Karpas-422 (cell line): ENCODE results near the gene PPFIA1. TPM values are rescaled to one million over a fixed set of nuclear protein-coding genes. Genes with fewer than 3 reads are reported as not detected.
"Not testable (repeated sequence)": the region's sequence is repeated elsewhere in the genome, so short reads cannot be mapped to it uniquely, and the experiment has no call there.

Source experiments
- DNase-seq: peaks from one replicate; pipeline ENCODE4 v3.0.0-alpha.2; 2015
- H2AFZ ChIP-seq: fragments of 200-600 bp; sonication (generic); 2 replicates; pipeline ENCODE4 v1.6.1; 2014; ENCODE audit warnings: antibody characterized with exemption, low read length, mixed read lengths
- H3K27ac ChIP-seq: fragments of 200-600 bp; sonication (generic); 2 replicates; pipeline ENCODE4 v1.5.1; 2014; ENCODE audit warnings: mild to moderate bottlenecking, low read length, moderate library complexity
- H3K27me3 ChIP-seq: fragments of 200-600 bp; sonication (generic); 2 replicates; pipeline ENCODE4 v1.6.1; 2014; ENCODE audit warnings: low read length, mixed read lengths
- H3K36me3 ChIP-seq: fragments of 200-600 bp; sonication (generic); 2 replicates; pipeline ENCODE4 v1.6.1; 2014; ENCODE audit warnings: low read length, mixed read lengths; ENCODE audit not compliant: insufficient read depth
- H3K4me1 ChIP-seq: fragments of 200-600 bp; sonication (generic); 2 replicates; pipeline ENCODE4 v1.6.1; 2014; ENCODE audit warnings: mild to moderate bottlenecking, low read length, mixed read lengths
- H3K4me2 ChIP-seq: fragments of 200-600 bp; sonication (generic); 2 replicates; pipeline ENCODE4 v1.6.1; 2014; ENCODE audit warnings: low read length, low read depth, mild to moderate bottlenecking; ENCODE audit not compliant: poor library complexity, severe bottlenecking
- H3K4me3 ChIP-seq: fragments of 200-600 bp; sonication (generic); 2 replicates; pipeline ENCODE4 v1.5.1; 2014; ENCODE audit warnings: mild to moderate bottlenecking, antibody characterized with exemption, low read length, mixed read lengths
- H3K79me2 ChIP-seq: fragments of 200-600 bp; sonication (generic); 2 replicates; pipeline ENCODE4 v1.6.1; 2014; ENCODE audit warnings: mild to moderate bottlenecking, low read length, mixed read lengths
- H3K9ac ChIP-seq: fragments of 200-600 bp; sonication (generic); 2 replicates; pipeline ENCODE4 v1.6.0; 2014; ENCODE audit warnings: low read length
- H3K9me2 ChIP-seq: fragments of 200-600 bp; sonication (generic), shearing (Covaris generic); replicated peaks from 2 replicates; pipeline ENCODE4 v1.6.0; 2014; ENCODE audit warnings: mild to moderate bottlenecking, low read length, moderate library complexity; ENCODE audit not compliant: insufficient read depth
- H3K9me3 ChIP-seq: fragments of 300-700, 200-600 bp; sonication (generic); 2 replicates; pipeline ENCODE4 v1.6.1; 2014; ENCODE audit warnings: low read length, mixed read lengths
- H4K20me1 ChIP-seq: fragments of 200-600 bp; sonication (generic); 2 replicates; pipeline ENCODE4 v1.6.1; 2014; ENCODE audit warnings: mild to moderate bottlenecking, antibody characterized with exemption, low read length, low read depth; ENCODE audit not compliant: insufficient read depth
- total RNA-seq: library from RNA; depleted of rRNA; stranded (reverse); fragments of >200 nt; shearing (Covaris generic); gene quantifications from 2 replicates; pipeline ENCODE4 v1.2.3, GENCODE V29; 2014; ENCODE audit warnings: low replicate concordance

PPFIA1 gene
- total RNA-seq, 1 experiment from 2014 or later = 24.6 TPM

GRCh38 chr11:70292863-70293262 is 22.4 kb downstream of the PPFIA1 start:
- peaks cover 72% of the 10 kb centered on the region for H3K79me2 ChIP-seq
- H3K27me3 ChIP-seq = no peaks in the 10 kb centered on the region
- no peaks in the 10 kb centered on the region for H3K9me2 ChIP-seq
- H3K9me3 ChIP-seq = no peaks in the 10 kb centered on the region
- no peak overlapping the region for H2AFZ ChIP-seq
- no peak overlapping the region for H3K27ac ChIP-seq
- peaks cover 28% of the 10 kb centered on the region for H3K36me3 ChIP-seq
- H3K4me3 ChIP-seq = no peak overlapping the region
- no peak overlapping the region for H3K4me2 ChIP-seq
- no peaks in the 10 kb centered on the region for H3K4me1 ChIP-seq
- no peaks in the 10 kb centered on the region; the same call in 1 of the 2 replicates for H4K20me1 ChIP-seq
- H3K9ac ChIP-seq = no peak overlapping the region
- no peak for DNase-seq

- H3K27me3 ChIP-seq, H3K9me3 ChIP-seq, DNase-seq, H3K27ac ChIP-seq, H3K4me2 ChIP-seq, H3K9ac ChIP-seq, H3K4me1 ChIP-seq, H3K9me2 ChIP-seq, H3K4me3 ChIP-seq, H2AFZ ChIP-seq: not testable (repeated sequence)
- Histone ChIP-seq H4K20me1 (peaks cover 11% of the 10 kb centered on the region; the same call in 1 of the 2 replicates), H3K36me3 (peaks cover 27% of the 10 kb centered on the region), H3K79me2 (peaks cover 72% of the 10 kb centered on the region)
Observed at GRCh38 chr11:70295166-70295565, 24.7 kb downstream of the PPFIA1 start.

- no peaks in the 10 kb centered on the region for H3K9me3 ChIP-seq
- DNase-seq = no peak
- peaks cover 12% of the 10 kb centered on the region for H4K20me1 ChIP-seq
- H3K79me2 ChIP-seq = peaks cover 69% of the 10 kb centered on the region
- H3K4me2 ChIP-seq = no peak overlapping the region
- H3K36me3 ChIP-seq = peaks cover 24% of the 10 kb centered on the region
- no peak overlapping the region for H3K27ac ChIP-seq
- no peaks in the 10 kb centered on the region for H3K4me1 ChIP-seq
- no peak overlapping the region for H3K4me3 ChIP-seq
- no peaks in the 10 kb centered on the region for H3K27me3 ChIP-seq
- H3K9me2 ChIP-seq = no peaks in the 10 kb centered on the region
- no peak overlapping the region for H2AFZ ChIP-seq
- H3K9ac ChIP-seq = no peak overlapping the region
Observed at GRCh38 chr11:70296681-70297080, 26.2 kb downstream of the PPFIA1 start.

GRCh38 chr11:70297341-70297740 is 26.9 kb downstream of the PPFIA1 start:
- Histone ChIP-seq H3K4me3 (no peak overlapping the region), H3K4me1 (no peaks in the 10 kb centered on the region), H3K79me2 (peaks cover 71% of the 10 kb centered on the region), H3K9ac (no peak overlapping the region), H3K36me3 (peaks cover 20% of the 10 kb centered on the region), H4K20me1 (peaks cover 15% of the 10 kb centered on the region), H2AFZ (no peak overlapping the region), H3K9me3 (no peaks in the 10 kb centered on the region), H3K27ac (no peak overlapping the region), H3K9me2 (no peaks in the 10 kb centered on the region), H3K4me2 (no peak overlapping the region), H3K27me3 (no peaks in the 10 kb centered on the region)
- DNase-seq = no peak

- no peak overlapping the region for H3K9ac ChIP-seq
- H3K79me2 ChIP-seq = peaks cover 71% of the 10 kb centered on the region
Observed at GRCh38 chr11:70298243-70298915, 27.9 kb downstream of the PPFIA1 start.

GRCh38 chr11:70299636-70300035 is 29.1 kb downstream of the PPFIA1 start:
- Histone ChIP-seq H4K20me1 (peaks cover 20% of the 10 kb centered on the region), H3K4me2 (no peak overlapping the region), H3K27ac (no peak overlapping the region), H3K9ac (no peak overlapping the region), H3K9me2 (no peaks in the 10 kb centered on the region), H3K36me3 (0 out of 2 replicates have a peak, but pooled peaks cover 4% of the 10 kb centered on the region), H3K4me3 (no peak overlapping the region), H3K9me3 (no peaks in the 10 kb centered on the region), H3K4me1 (no peaks in the 10 kb centered on the region), H3K79me2 (peaks cover 72% of the 10 kb centered on the region), H3K27me3 (no peaks in the 10 kb centered on the region), H2AFZ (no peak overlapping the region)
- DNase-seq = no peak

More at GRCh38 chr11:70298243-70298915, 27.9 kb downstream of the PPFIA1 start:
- Histone ChIP-seq H3K4me3 (no peak overlapping the region), H3K9me2 (no peaks in the 10 kb centered on the region), H3K4me2 (no peak overlapping the region), H3K27me3 (no peaks in the 10 kb centered on the region), H3K4me1 (no peaks in the 10 kb centered on the region), H3K27ac (no peak overlapping the region), H3K9me3 (no peaks in the 10 kb centered on the region), H2AFZ (no peak overlapping the region), H4K20me1 (peaks cover 15% of the 10 kb centered on the region), H3K36me3 (peaks cover 11% of the 10 kb centered on the region)
- DNase-seq = no peak

- Histone ChIP-seq H3K36me3 (0 out of 2 replicates have a peak, but pooled peaks cover 4% of the 10 kb centered on the region), H2AFZ (no peak overlapping the region), H3K9me3 (no peaks in the 10 kb centered on the region), H3K79me2 (peaks cover 87% of the 10 kb centered on the region), H3K9ac (no peak overlapping the region), H3K4me1 (0 out of 2 replicates have a peak, but pooled peaks cover 3% of the 10 kb centered on the region), H3K9me2 (no peaks in the 10 kb centered on the region), H3K4me2 (no peak overlapping the region), H4K20me1 (peaks cover 25% of the 10 kb centered on the region), H3K4me3 (no peak overlapping the region), H3K27ac (no peak overlapping the region), H3K27me3 (no peaks in the 10 kb centered on the region)
- no peak for DNase-seq
Observed at GRCh38 chr11:70301191-70301590, 30.7 kb downstream of the PPFIA1 start.

- 0 out of 2 replicates have a peak, but pooled peaks cover 3% of the 10 kb centered on the region for H3K4me1 ChIP-seq
- peaks cover 25% of the 10 kb centered on the region for H4K20me1 ChIP-seq
- no peak overlapping the region for H3K27ac ChIP-seq
- H3K36me3 ChIP-seq = 0 out of 2 replicates have a peak, but pooled peaks cover 4% of the 10 kb centered on the region
- no peaks in the 10 kb centered on the region for H3K27me3 ChIP-seq
- H3K4me3 ChIP-seq = no peak overlapping the region
- H3K9me3 ChIP-seq = no peaks in the 10 kb centered on the region
- no peak overlapping the region for H2AFZ ChIP-seq
- no peak overlapping the region for H3K9ac ChIP-seq
- peaks cover 91% of the 10 kb centered on the region for H3K79me2 ChIP-seq
- H3K4me2 ChIP-seq = no peak overlapping the region
- no peaks in the 10 kb centered on the region for H3K9me2 ChIP-seq
- no peak for DNase-seq
Observed at GRCh38 chr11:70301721-70302418, 31.4 kb downstream of the PPFIA1 start.
